Neural progenitor cell (in vitro differentiated cells): ENCODE measurements around the gene MYD88.

ENCODE experiments used
- EZH2phosphoT487 ChIP-seq: fragments of 200-600 bp; sonication (generic); IDR thresholded peaks from 2 replicates; pipeline ENCODE4 v1.6.1; 2017; ENCODE audit warnings: antibody characterized with exemption
- TF ChIP-seq, protein P1 (sequence below): fragments of 200-600 bp; sonication (generic); IDR thresholded peaks from 2 replicates; pipeline ENCODE4 v1.5.1; 2017; ENCODE audit warnings: antibody characterized with exemption, mild to moderate bottlenecking

DNA sequence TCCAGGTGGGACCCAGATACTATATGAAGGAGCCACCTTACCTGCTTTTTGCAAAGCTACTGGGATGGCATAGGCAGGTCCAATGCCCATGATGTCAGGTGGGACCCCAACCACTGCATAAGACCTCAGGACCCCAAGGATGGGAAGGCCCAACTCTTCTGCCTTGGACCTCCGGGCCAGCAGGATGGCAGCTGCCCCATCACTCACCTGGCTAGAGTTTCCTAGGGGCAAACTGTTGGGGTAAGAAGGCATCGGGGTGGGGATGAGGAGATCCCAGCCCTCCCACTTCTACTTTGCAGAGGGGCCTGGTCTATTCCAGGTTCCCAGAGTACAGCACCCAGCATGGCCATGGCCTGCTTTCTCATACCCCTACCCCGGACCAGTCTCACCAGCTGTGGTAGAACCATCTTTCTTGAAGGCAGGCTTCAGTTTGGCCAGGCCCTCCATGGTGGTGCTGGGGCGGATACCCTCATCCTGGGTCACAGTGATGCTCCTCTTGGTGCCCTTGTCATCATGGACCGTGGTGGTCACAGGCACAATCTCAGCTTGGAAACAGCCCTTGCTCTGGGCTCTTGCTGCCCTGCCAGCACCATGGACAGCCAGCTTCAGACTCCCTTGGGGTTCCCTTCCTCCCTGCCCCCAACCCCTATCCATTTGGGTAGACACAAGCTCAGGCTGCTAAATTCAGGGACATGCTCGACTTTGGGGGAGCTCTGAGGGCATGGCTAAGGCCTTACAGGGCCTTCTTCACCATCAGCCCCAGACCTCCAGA, 12.2 kb upstream of the MYD88 start:
- TF ChIP-seq EZH2phosphoT487: no peak
- TF ChIP-seq, protein P1, sequence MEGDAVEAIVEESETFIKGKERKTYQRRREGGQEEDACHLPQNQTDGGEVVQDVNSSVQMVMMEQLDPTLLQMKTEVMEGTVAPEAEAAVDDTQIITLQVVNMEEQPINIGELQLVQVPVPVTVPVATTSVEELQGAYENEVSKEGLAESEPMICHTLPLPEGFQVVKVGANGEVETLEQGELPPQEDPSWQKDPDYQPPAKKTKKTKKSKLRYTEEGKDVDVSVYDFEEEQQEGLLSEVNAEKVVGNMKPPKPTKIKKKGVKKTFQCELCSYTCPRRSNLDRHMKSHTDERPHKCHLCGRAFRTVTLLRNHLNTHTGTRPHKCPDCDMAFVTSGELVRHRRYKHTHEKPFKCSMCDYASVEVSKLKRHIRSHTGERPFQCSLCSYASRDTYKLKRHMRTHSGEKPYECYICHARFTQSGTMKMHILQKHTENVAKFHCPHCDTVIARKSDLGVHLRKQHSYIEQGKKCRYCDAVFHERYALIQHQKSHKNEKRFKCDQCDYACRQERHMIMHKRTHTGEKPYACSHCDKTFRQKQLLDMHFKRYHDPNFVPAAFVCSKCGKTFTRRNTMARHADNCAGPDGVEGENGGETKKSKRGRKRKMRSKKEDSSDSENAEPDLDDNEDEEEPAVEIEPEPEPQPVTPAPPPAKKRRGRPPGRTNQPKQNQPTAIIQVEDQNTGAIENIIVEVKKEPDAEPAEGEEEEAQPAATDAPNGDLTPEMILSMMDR: no peak
